GM12864 (cell line): ENCODE data around the gene SNU13.

Experiments
- DNase-seq: peaks from one replicate; pipeline ENCODE4 v3.0.0-alpha.2; 2011; ENCODE audit warnings: low read depth
- H3K4me3 ChIP-seq: 2 replicates; pipeline ENCODE4 v1.5.1; 2011; ENCODE audit warnings: mild to moderate bottlenecking, low read depth, low read length, control low read depth
- CTCF ChIP-seq: IDR thresholded peaks from 2 replicates; pipeline ENCODE4 v1.5.1; 2011; ENCODE audit warnings: low read depth, mild to moderate bottlenecking, moderate library complexity, low read length, control low read depth, inconsistent platforms; ENCODE audit errors: missing control alignments

The SNU13 gene

GRCh38 chr22:41709341-41709740, 20.7 kb upstream of the SNU13 start:
- no peak overlapping the region for H3K4me3 ChIP-seq
- no peak for TF ChIP-seq CTCF
- DNase-seq = no peak

GRCh38 chr22:41702763-41703162, 14.1 kb upstream of the SNU13 start:
- DNase-seq = no peak
- no peak overlapping the region for H3K4me3 ChIP-seq
- no peak for TF ChIP-seq CTCF

GRCh38 chr22:41700108-41700364, 11.4 kb upstream of the SNU13 start:
- no peak overlapping the region for H3K4me3 ChIP-seq
- TF ChIP-seq CTCF = no peak
- DNase-seq = no peak

GRCh38 chr22:41699264-41700107, 10.8 kb upstream of the SNU13 start, which contains the start of gene MEI1:
Gene MEI1, plus strand, starts transcription at chr22:41699503. Its CDS starts 36 bp downstream, at chr22:41699539.
- no peak within 1 kb of the TSS for H3K4me3 ChIP-seq
- DNase-seq = peak; percentile 38
- no peak for TF ChIP-seq CTCF

GRCh38 chr22:41697126-41697775, 8.6 kb upstream of the SNU13 start:
- TF ChIP-seq CTCF = peak; percentile 96
- peak; percentile 59 for DNase-seq
- no peak overlapping the region for H3K4me3 ChIP-seq

GRCh38 chr22:41696703-41697102, 8.0 kb upstream of the SNU13 start:
- no peak overlapping the region for H3K4me3 ChIP-seq
- no peak for TF ChIP-seq CTCF
- no peak for DNase-seq

- TF ChIP-seq CTCF = no peak
- DNase-seq = no peak
- no peak overlapping the region for H3K4me3 ChIP-seq
Observed at GRCh38 chr22:41695211-41695610, 6.5 kb upstream of the SNU13 start.
